ENCODE results near the gene TBC1D10A.

DNA sequence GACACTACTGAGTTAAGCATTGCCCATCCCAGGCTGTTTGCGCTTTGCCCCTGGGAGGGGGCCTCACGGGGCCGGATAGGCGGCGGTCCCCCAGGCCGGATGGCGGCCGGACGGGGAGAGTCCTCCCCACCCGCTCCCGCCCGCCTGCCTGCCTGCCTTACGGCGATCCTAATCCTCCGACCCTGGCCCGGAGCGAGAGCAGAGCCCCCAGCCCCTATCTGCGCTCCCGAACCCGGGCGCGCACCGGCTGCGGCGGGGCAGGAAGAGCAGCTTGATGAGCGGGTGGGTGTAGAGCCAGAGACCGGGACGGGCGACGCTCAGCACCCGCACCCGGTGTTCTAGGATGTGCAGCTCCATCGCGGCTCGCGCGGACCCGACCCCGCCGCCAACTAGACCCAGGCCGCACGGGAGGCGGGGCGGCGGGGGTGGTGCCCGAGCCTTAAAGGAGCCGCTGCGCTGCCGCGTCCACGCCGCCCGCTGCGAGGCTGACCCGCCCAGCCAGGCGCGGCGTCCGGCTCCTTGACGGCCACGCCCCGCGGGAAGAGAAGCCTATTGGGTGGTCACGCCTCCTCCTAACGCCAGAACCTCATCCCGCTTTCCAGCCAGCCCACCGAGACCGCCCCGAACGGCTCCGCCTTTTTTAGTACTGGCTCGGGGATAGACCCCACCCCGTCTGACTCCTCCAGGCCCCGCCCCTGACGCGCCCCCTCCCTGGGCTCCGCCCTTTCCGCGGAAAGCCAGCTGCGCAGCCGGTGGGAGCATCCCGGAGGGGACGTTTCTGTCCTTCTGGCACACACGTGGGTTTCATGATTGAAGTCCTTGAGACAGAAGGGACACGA is 37.4 kb downstream of the TBC1D10A start, which contains the start of gene CASTOR1:
- TF ChIP-seq, protein P1, sequence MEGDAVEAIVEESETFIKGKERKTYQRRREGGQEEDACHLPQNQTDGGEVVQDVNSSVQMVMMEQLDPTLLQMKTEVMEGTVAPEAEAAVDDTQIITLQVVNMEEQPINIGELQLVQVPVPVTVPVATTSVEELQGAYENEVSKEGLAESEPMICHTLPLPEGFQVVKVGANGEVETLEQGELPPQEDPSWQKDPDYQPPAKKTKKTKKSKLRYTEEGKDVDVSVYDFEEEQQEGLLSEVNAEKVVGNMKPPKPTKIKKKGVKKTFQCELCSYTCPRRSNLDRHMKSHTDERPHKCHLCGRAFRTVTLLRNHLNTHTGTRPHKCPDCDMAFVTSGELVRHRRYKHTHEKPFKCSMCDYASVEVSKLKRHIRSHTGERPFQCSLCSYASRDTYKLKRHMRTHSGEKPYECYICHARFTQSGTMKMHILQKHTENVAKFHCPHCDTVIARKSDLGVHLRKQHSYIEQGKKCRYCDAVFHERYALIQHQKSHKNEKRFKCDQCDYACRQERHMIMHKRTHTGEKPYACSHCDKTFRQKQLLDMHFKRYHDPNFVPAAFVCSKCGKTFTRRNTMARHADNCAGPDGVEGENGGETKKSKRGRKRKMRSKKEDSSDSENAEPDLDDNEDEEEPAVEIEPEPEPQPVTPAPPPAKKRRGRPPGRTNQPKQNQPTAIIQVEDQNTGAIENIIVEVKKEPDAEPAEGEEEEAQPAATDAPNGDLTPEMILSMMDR (IDR thresholded peaks at IDR 0.05) = no peak
- TF ChIP-seq POLR2AphosphoS5 (IDR thresholded peaks at IDR 0.05) = peak in 1 of 3 donors; percentile 46
- peak in 1 of 2 donors; percentile 62 for TF ChIP-seq POLR2A (IDR thresholded peaks at IDR 0.05)
- no peak for TF ChIP-seq EP300 (IDR thresholded peaks at IDR 0.05)
